ENCODE results near the gene CSAG3.

- no peak for TF ChIP-seq CTCF (conservative IDR thresholded peaks at IDR 0.05; ENCODE audit: low read depth, low read length)
- no peak for TF ChIP-seq EZH2 (IDR thresholded peaks at IDR 0.05; ENCODE audit: borderline replicate concordance, low read depth, low read length, poor library complexity, severe bottlenecking)
These were observed 23.9 kb upstream of the CSAG3 start for GRCh38 chrX:152735101-152735500.

Measured in A673 (cell line).